Peyer's patch (tissue), 4 donors: ENCODE data around the gene SGMS1. TPM values are rescaled to one million over a fixed set of nuclear protein-coding genes. Genes with fewer than 3 reads are reported as not detected.
A peak's percentile ranks its signal among the peaks of the same experiment; 100 is the strongest.

Source experiments
- DNase-seq, 3 donors: peaks; one replicate each; pipeline ENCODE4 v3.0.0-alpha.2; 2017 to 2019
- H3K27ac ChIP-seq, 4 donors: fragments of 200-600 bp; sonication (generic); one replicate each; pipeline ENCODE4 v1.5.1; 2016 to 2019
- H3K27me3 ChIP-seq, 2 donors: fragments of 200-600 bp; sonication (generic); one replicate each; pipeline ENCODE4 v1.5.1; 2019
- H3K36me3 ChIP-seq, 3 donors: fragments of 200-600 bp; sonication (generic); one replicate each; pipeline ENCODE4 v1.5.1; 2016 to 2019
- H3K4me1 ChIP-seq, 4 donors: fragments of 200-600 bp; sonication (generic); one replicate each; pipeline ENCODE4 v1.5.1; 2016 to 2019
- H3K4me3 ChIP-seq, 4 donors: fragments of 200-600 bp; sonication (generic); 1 replicate in 3 of 4; 2 replicates in 1 of 4; pipeline ENCODE4 v1.5.1; 2016 to 2019; ENCODE audit warnings: mild to moderate bottlenecking in 1 of 4
- H3K9me3 ChIP-seq, 4 donors: fragments of 200-600 bp; sonication (generic); one replicate each; pipeline ENCODE4 v1.5.1; 2016 to 2019; ENCODE audit warnings: mild to moderate bottlenecking in 1 of 4
- POLR2A ChIP-seq, 2 donors: fragments of 450-650 bp; IDR thresholded peaks; one replicate each; pipeline ENCODE4 v1.5.1; 2017; ENCODE audit warnings: antibody characterized with exemption in 2 of 2, mild to moderate bottlenecking in 2 of 2, moderate library complexity in 2 of 2
- total RNA-seq, 4 donors: library from RNA; depleted of rRNA; stranded (reverse); fragments of >200 nt; gene quantifications; one replicate each; pipeline ENCODE4 v1.1.0, GENCODE V29; 2016
- TF ChIP-seq, protein P1 (sequence below), 6 experiments: fragments of 450-650 bp in 4 of 6; fragments of 200-600 bp in 2 of 6; sonication (generic) in 1 of 6; IDR thresholded peaks; one replicate each; pipeline ENCODE4 v1.5.1; 2017 to 2019; ENCODE audit warnings: antibody characterized with exemption in 6 of 6, mild to moderate bottlenecking in 3 of 6, moderate library complexity in 1 of 6

SGMS1 gene
- total RNA-seq, 4 donors from 2014 or later = 73.4 to 117 (median 88.4) TPM

DNA sequence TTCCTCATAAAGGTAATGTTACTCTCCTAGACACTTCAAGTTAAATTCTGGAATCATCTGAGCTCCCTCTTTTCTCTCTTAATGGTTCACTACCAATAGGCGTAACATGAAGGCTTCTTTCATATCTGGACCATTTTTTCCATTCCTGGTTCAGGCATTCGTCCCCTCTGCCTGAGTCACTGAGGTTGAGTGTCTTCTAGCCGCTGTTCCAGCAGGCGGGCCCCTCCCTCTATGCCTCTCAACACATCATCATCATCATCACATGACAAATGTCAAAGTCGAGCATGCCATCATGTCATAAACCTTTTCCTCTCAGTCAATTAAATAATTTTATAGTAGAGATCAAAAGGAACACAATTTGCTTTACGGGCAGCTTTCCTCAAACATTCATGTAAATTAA lies 203.6 kb downstream of the SGMS1 start:
- H3K36me3 ChIP-seq = no peaks in the 10 kb centered on the region
- no peak overlapping the region for H3K4me3 ChIP-seq
- peak in 2 of 3 donors; percentile 63 to 79 for DNase-seq
- TF ChIP-seq POLR2A (IDR thresholded peaks at IDR 0.05) = peak in 1 of 2 donors; percentile 34
- TF ChIP-seq, protein P1, sequence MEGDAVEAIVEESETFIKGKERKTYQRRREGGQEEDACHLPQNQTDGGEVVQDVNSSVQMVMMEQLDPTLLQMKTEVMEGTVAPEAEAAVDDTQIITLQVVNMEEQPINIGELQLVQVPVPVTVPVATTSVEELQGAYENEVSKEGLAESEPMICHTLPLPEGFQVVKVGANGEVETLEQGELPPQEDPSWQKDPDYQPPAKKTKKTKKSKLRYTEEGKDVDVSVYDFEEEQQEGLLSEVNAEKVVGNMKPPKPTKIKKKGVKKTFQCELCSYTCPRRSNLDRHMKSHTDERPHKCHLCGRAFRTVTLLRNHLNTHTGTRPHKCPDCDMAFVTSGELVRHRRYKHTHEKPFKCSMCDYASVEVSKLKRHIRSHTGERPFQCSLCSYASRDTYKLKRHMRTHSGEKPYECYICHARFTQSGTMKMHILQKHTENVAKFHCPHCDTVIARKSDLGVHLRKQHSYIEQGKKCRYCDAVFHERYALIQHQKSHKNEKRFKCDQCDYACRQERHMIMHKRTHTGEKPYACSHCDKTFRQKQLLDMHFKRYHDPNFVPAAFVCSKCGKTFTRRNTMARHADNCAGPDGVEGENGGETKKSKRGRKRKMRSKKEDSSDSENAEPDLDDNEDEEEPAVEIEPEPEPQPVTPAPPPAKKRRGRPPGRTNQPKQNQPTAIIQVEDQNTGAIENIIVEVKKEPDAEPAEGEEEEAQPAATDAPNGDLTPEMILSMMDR (IDR thresholded peaks at IDR 0.05) = no peak
- H3K9me3 ChIP-seq = no peaks in the 10 kb centered on the region
- H3K4me1 ChIP-seq = peaks cover 0 to 21% (median 4%) of the 10 kb centered on the region in 4 donors
- H3K27ac ChIP-seq = peak overlapping the region in 2 of 4 donors; percentile 46 to 49
- H3K27me3 ChIP-seq = no peaks in the 10 kb centered on the region

DNA sequence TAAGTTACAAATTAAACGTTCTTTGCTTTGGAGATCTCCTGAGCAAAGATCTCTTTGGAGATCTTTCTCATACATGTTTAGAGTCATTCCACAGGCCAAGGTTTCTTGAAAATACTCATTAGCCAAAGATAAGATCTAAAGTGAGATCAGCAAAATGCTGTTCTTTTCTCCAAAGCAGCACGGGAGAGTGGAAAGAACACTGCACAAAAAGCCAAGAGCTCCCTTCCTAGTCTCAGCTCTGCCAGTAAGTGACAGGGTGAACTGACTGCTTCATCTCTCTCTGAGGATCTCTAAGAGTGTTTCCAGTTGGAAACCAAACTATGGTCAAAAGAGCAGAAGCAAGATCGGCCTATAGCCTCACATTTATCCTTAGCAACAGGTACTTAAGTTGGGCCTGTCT lies 204.0 kb downstream of the SGMS1 start:
- Histone ChIP-seq H3K36me3 (no peaks in the 10 kb centered on the region), H3K4me1 (peaks cover 0 to 21% (median 4%) of the 10 kb centered on the region in 4 donors), H3K9me3 (no peaks in the 10 kb centered on the region), H3K27ac (peak overlapping the region in 2 of 4 donors; percentile 46 to 49), H3K27me3 (no peaks in the 10 kb centered on the region), H3K4me3 (no peak overlapping the region)
- no peak for DNase-seq
- TF ChIP-seq, protein P1 (IDR thresholded peaks at IDR 0.05) = no peak
- TF ChIP-seq POLR2A (IDR thresholded peaks at IDR 0.05) = no peak

DNA sequence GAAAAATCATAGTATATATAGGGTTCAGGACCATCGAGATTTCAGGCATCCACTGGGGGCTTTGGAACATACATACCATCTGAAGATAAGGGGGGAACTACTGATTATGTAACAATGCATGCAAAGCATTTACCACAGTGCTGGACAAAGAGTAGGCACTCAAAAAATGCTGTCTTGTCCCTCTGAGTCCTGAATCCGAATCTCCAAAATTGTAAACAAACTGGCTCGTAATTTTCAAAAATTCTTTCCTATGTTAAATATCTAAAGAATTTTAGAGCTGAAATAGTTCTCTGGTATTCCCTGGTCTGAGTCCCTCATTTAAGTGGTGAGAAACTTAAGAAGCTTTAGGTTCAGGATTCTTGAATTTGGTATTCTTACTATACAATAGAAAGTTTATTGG lies 204.7 kb downstream of the SGMS1 start:
- Histone ChIP-seq H3K4me3 (peak overlapping the region in 1 of 4 donors; percentile 88), H3K27ac (peak overlapping the region in 1 of 4 donors; percentile 88), H3K9me3 (no peaks in the 10 kb centered on the region), H3K4me1 (peaks cover 0 to 23% (median 4%) of the 10 kb centered on the region in 4 donors), H3K27me3 (no peaks in the 10 kb centered on the region), H3K36me3 (no peaks in the 10 kb centered on the region)
- TF ChIP-seq POLR2A (IDR thresholded peaks at IDR 0.05) = no peak
- TF ChIP-seq, protein P1 (IDR thresholded peaks at IDR 0.05) = no peak
- DNase-seq = no peak

DNA sequence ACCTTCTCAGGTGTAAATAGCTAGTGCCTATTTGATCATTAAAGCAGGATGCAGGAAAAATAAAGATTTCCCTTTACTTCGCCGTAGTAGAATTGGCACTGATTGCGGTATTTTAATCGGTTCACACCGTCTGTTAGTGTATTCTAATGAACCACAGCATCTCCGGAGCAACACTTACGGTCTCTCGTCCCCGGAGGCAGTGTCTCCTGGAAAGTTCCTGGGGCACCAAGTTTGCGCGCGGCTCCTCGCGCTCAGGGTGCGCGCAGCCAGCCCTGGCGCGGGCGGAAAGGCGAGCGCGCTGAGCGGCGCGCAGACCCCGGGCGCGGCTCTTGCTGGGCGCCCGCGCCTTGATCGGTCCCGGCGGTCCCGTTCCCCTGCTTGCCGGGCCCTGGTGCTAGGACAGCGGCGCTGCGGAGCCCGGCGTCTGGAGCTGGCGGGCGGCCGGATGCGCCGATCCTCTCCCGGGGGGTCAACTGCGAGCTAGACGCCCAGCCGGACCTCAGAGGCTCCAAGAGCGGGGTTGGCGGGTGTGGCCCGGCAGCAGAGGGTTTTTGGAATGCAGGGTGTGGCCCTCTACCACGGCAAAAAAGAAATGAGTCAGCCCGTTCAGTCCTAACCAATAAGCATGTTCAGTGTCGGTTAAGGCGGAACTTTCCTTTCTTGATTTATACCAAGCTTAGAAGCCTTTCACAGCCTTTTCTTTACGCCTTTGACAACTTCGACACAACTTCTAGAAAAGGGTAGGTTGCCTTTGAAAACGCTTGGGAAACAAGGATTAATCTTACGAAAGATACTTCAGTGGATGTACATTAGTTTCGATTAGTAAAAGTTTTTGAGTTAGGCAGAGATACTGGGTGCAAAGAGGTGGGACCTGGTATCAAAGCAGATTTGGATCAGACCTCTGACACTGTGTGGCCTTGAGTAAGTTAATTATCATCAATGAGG lies 205.6 kb downstream of the SGMS1 start:
- H3K36me3 ChIP-seq = no peaks in the 10 kb centered on the region
- TF ChIP-seq, protein P1 (IDR thresholded peaks at IDR 0.05) = peak in 2 of 6 experiments; percentile 13 to 17
- TF ChIP-seq POLR2A (IDR thresholded peaks at IDR 0.05) = peak; percentile 48 to 51
- no peaks in the 10 kb centered on the region for H3K9me3 ChIP-seq
- no peaks in the 10 kb centered on the region for H3K27me3 ChIP-seq
- H3K27ac ChIP-seq = peak overlapping the region; percentile 39 to 88 (median 78)
- H3K4me3 ChIP-seq = peak overlapping the region; percentile 55 to 88 (median 68)
- peak in 2 of 3 donors; percentile 75 to 77 for DNase-seq
- H3K4me1 ChIP-seq = peaks cover 0 to 32% (median 4%) of the 10 kb centered on the region in 4 donors

DNA sequence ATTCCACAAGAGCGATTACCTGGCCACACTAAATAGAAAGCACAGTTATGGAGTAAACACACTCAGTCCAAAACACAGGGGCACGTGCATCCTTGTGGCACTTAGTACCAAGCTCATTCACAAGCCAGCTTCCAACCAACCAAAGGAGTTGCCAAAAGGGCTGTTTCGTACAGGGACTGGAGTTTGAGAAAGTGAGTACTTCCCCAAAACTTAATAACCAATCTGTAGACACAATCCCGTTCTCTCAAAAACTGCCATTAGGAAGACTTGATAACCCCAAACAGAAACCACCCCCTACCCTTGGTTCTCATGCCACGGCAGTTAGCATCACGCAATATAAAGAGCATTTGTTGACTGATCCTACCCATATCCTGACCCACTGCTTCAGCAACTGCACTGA lies 206.3 kb downstream of the SGMS1 start:
- H3K4me1 ChIP-seq = peaks cover 0 to 39% (median 4%) of the 10 kb centered on the region in 4 donors
- DNase-seq = no peak
- peak overlapping the region; percentile 39 to 88 (median 78) for H3K27ac ChIP-seq
- peak overlapping the region; percentile 55 to 88 (median 68) for H3K4me3 ChIP-seq
- TF ChIP-seq POLR2A (IDR thresholded peaks at IDR 0.05) = no peak
- TF ChIP-seq, protein P1 (IDR thresholded peaks at IDR 0.05) = no peak
- no peaks in the 10 kb centered on the region for H3K27me3 ChIP-seq
- no peaks in the 10 kb centered on the region for H3K36me3 ChIP-seq
- H3K9me3 ChIP-seq = no peaks in the 10 kb centered on the region
